GM06990 (cell line): ENCODE measurements around the gene CCDC73.

Experiments used
- DNase-seq: peaks from one replicate; pipeline ENCODE4 v3.0.0-alpha.2; 2011; ENCODE audit not compliant: insufficient read length; ENCODE audit errors: extremely low read depth
- H3K27me3 ChIP-seq: replicated peaks from 2 replicates; pipeline ENCODE4 v1.6.0; 2011; ENCODE audit warnings: low read length; ENCODE audit not compliant: control insufficient read depth, insufficient read depth
- H3K36me3 ChIP-seq: 2 replicates; pipeline ENCODE4 v1.5.1; 2011; ENCODE audit warnings: low read length; ENCODE audit not compliant: control insufficient read depth, insufficient read depth
- H3K4me3 ChIP-seq: replicated peaks from 2 replicates; pipeline ENCODE4 v1.5.1; 2011; ENCODE audit warnings: low read depth, mild to moderate bottlenecking, control low read depth, low read length
- TF ChIP-seq, protein P1 (sequence below): IDR thresholded peaks from 2 replicates; pipeline ENCODE4 v1.5.1; 2011; ENCODE audit warnings: low read length, control low read depth, mild to moderate bottlenecking, inconsistent platforms; ENCODE audit not compliant: insufficient read depth, poor library complexity, severe bottlenecking

Gene CCDC73

DNA sequence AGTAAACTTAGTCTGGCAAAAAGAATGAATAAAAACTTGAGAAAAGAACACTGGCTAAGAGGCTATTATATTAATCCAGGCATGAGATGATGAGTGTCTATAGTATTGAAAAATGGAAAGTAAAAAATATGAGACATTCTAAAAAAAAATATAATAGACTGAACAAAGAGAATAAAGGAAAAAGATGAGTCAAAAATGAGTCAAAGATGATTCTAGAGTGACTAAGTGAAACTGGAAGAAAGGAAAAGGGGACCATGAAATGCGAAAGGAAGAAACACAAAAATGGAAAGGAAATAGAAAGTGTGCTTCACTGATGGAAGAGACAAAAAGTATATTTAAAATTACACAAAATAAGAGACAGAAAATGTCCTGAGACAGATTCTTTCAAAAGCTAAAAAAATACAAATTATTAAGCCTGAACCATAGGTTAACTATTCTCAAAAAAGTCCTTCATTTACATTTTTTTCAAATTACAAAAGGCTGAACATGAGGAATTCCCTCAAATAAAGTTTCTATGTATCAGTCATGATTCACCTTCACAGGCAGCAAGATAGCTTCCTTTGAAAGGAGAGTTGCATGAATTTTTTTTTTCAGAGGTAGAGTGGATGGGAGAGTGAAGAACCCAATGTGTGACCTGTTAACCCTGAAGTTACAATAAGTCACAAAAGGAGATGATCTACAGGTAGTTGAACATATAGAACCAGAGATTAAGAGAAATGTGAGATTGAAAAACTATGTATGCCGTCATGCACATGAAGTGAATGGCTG, 135.6 kb downstream of the CCDC73 start:
- H3K27me3 ChIP-seq, result no peaks in the 10 kb centered on the region
- H3K4me3 ChIP-seq, result no peak overlapping the region
- TF ChIP-seq, protein P1, sequence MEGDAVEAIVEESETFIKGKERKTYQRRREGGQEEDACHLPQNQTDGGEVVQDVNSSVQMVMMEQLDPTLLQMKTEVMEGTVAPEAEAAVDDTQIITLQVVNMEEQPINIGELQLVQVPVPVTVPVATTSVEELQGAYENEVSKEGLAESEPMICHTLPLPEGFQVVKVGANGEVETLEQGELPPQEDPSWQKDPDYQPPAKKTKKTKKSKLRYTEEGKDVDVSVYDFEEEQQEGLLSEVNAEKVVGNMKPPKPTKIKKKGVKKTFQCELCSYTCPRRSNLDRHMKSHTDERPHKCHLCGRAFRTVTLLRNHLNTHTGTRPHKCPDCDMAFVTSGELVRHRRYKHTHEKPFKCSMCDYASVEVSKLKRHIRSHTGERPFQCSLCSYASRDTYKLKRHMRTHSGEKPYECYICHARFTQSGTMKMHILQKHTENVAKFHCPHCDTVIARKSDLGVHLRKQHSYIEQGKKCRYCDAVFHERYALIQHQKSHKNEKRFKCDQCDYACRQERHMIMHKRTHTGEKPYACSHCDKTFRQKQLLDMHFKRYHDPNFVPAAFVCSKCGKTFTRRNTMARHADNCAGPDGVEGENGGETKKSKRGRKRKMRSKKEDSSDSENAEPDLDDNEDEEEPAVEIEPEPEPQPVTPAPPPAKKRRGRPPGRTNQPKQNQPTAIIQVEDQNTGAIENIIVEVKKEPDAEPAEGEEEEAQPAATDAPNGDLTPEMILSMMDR, result no peak

DNA sequence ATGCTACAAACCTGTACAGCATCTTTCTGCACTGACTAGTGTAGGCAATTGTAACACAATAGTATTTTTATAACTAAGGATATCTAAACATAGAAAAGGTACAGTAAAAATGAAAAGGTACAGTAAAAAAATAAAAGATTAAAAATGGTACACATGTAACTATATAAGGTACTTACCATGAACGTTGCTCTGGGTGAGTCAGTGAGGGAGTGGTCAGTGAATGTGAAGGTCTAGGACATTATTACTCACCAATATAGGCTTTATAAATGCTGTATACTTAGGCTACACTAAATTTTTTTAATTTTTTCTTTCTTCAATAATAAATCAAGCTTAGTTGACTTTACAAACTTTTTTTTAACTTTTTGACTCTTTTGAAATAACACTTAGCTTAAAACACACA, 150.9 kb downstream of the CCDC73 start:
- H3K4me3 ChIP-seq, result no peak overlapping the region
- H3K36me3 ChIP-seq, result no peaks in the 10 kb centered on the region
- no peaks in the 10 kb centered on the region for H3K27me3 ChIP-seq
- no peak for DNase-seq
- TF ChIP-seq, protein P1, result no peak

More for the DNA sequence above, 135.6 kb downstream of the CCDC73 start:
- H3K36me3 ChIP-seq, result no peaks in the 10 kb centered on the region
- DNase-seq, result no peak

DNA sequence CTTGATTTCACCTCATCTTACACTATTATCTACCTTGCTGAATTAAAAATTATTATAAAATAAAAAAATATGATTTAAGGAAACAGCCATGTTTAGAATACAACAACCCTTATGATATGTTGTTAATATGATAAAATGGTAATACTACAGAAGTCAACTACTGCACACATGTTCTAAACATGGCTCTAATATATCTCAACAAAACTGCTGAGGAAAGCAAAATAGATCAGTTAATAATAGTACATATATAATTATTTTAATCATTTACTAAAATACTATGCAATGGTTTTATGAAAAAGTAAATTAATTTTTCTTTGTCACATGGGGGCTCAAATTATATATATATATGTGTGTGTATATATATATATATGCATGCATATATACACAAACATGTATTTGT, 153.1 kb downstream of the CCDC73 start:
- H3K4me3 ChIP-seq, result no peak overlapping the region
- DNase-seq, result no peak
- TF ChIP-seq, protein P1, result no peak
- no peaks in the 10 kb centered on the region for H3K36me3 ChIP-seq
- H3K27me3 ChIP-seq, result no peaks in the 10 kb centered on the region

DNA sequence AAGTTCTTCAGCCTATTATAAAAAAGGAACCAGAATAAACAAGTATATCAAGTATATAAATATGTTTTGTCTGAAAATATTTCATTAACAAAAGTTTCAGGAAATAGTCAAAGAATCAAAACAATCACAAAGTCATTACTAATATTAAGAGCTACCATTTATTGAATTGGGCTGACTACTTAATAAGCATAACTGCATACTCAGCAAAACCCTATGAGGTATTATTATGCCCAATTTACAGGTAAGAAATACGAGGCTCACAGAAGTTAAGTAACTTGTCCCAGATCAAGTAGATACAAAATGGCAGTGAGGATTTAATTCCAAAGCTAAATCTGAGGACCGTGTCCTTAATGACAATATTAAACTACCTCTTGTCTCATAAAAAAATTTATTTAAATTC, 158.6 kb downstream of the CCDC73 start:
- TF ChIP-seq, protein P1, result no peak
- H3K36me3 ChIP-seq, result no peaks in the 10 kb centered on the region
- H3K27me3 ChIP-seq, result no peaks in the 10 kb centered on the region
- no peak overlapping the region for H3K4me3 ChIP-seq
- no peak for DNase-seq

DNA sequence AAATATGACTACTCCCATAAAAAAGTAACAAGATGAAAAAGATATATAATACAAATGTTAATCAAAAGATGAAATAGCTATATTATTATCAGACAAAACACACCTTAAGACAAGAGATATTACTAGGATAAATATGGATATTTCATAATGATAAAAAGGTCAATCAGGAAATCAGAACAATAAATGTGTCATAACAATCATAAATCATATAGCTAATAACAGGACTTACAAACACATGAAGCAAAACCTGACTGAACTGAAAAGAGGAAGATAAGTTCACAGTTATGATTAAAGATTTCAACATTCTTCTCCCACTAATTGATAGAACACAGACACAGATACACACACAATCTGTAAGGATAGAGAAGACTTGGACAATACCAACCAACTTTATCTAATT, 163.6 kb downstream of the CCDC73 start:
- H3K4me3 ChIP-seq, result no peak overlapping the region
- H3K36me3 ChIP-seq, result no peaks in the 10 kb centered on the region
- no peaks in the 10 kb centered on the region for H3K27me3 ChIP-seq
- no peak for DNase-seq
- TF ChIP-seq, protein P1, result no peak
